ENCODE results near the gene MEIOC.
"Not testable (repeated sequence)": the region's sequence is repeated elsewhere in the genome, so short reads cannot be mapped to it uniquely, and the experiment has no call there.

The MEIOC gene

DNA sequence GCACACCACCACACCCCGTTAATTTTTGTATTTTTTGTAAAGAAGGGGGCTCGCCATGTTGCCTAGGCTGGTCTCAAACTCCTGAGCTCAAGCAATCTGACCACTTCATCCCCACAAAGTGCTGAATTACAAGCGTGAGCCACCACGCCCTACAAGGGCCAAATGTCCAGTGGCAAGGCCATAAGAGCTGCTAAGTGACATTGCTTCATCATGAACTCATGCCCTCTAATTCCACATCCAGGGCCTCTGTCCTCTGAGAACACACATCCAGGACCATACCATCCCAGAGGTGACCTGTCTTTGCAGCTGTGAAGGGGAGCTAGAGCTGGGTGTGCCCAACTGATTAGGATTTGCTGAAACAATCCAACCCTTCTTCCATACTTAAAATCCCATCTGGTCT is 25.6 kb upstream of the MEIOC start:
- DNase-seq (ENCODE audit: low spot score in 2 of 2): no peak
- Histone ChIP-seq H3K4me1 (peaks cover 3% of the 10 kb centered on the region), H3K36me3 (replicated peaks) (no peaks in the 10 kb centered on the region), H3K9me3 (no peaks in the 10 kb centered on the region), H3K4me3 (no peak overlapping the region), H3K27me3 (ENCODE audit: low read depth) (no peaks in the 10 kb centered on the region)
- in situ Hi-C loops (cut with MboI; ENCODE audit: low sequenced_read_pairs): no loop called here

DNA sequence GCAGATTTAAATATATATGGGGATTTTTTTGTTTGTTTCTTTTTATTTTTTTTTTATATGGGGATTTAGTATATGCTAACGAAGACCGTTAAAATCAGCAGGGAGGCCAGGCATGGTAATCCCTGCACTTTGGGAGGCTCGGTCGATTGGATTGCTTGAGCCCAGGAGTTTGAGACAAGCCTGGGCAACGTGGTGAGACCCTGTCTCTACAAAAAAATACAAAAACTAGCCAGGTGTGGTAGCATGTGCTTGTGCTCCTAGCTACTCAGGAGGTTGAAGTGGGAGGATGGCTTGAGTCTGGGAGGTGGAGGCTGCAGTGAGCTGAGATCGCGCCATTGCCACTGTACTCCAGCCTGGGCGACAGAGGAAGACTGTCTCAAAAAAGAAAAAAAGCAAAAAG is 22.3 kb upstream of the MEIOC start:
- peaks cover 3% of the 10 kb centered on the region for H3K4me1 ChIP-seq
- H3K4me3 ChIP-seq: no peak overlapping the region
- no peaks in the 10 kb centered on the region for H3K27me3 ChIP-seq (ENCODE audit: low read depth)
- peak; percentile 28 to 32 for DNase-seq (ENCODE audit: low spot score in 2 of 2)
- H3K36me3 ChIP-seq (replicated peaks): no peaks in the 10 kb centered on the region
- H3K9me3 ChIP-seq: no peaks in the 10 kb centered on the region
- in situ Hi-C loops (cut with MboI; ENCODE audit: low sequenced_read_pairs): no loop called here

- H3K9me3 ChIP-seq; H3K36me3 ChIP-seq (replicated peaks); H3K4me3 ChIP-seq; H3K27me3 ChIP-seq (ENCODE audit: low read depth); DNase-seq (ENCODE audit: low spot score in 2 of 2); in situ Hi-C loops (cut with MboI; ENCODE audit: low sequenced_read_pairs); H3K4me1 ChIP-seq: not testable (repeated sequence)
These were observed 21.9 kb upstream of the MEIOC start for GRCh38 chr17:44634401-44634800.

GRCh38 chr17:44636562-44636961 is 19.7 kb upstream of the MEIOC start:
- no peaks in the 10 kb centered on the region for H3K27me3 ChIP-seq (ENCODE audit: low read depth)
- no peaks in the 10 kb centered on the region for H3K36me3 ChIP-seq (replicated peaks)
- no peak overlapping the region for H3K4me3 ChIP-seq
- DNase-seq (ENCODE audit: low spot score in 2 of 2): no peak
- H3K4me1 ChIP-seq: peaks cover 3% of the 10 kb centered on the region
- in situ Hi-C loops (cut with MboI; ENCODE audit: low sequenced_read_pairs): no loop called here
- no peaks in the 10 kb centered on the region for H3K9me3 ChIP-seq

DNA sequence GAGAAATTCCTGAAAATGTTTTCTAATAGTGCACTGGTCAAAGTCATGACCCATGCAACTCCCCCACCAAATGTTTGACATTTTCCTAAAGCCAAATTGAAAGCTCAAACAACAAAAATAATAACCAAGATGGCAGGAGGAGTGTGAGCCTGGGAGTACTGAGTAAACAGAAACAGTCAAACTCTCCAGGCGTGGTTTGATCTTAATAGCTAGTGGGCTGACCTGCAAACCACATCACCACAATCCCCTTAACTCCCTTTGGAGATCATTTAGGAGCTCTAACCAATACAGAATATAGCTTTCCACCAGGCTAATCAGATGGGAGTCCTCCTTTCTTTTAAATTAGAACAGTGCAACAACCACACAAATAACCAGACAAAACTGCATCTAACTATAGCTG is 19.2 kb upstream of the MEIOC start:
- Histone ChIP-seq H3K27me3 (ENCODE audit: low read depth) (no peaks in the 10 kb centered on the region), H3K9me3 (no peaks in the 10 kb centered on the region), H3K4me3 (no peak overlapping the region), H3K36me3 (replicated peaks) (no peaks in the 10 kb centered on the region), H3K4me1 (peaks cover 3% of the 10 kb centered on the region)
- no peak for DNase-seq (ENCODE audit: low spot score in 2 of 2)
- in situ Hi-C loops (cut with MboI; ENCODE audit: low sequenced_read_pairs): no loop called here

DNA sequence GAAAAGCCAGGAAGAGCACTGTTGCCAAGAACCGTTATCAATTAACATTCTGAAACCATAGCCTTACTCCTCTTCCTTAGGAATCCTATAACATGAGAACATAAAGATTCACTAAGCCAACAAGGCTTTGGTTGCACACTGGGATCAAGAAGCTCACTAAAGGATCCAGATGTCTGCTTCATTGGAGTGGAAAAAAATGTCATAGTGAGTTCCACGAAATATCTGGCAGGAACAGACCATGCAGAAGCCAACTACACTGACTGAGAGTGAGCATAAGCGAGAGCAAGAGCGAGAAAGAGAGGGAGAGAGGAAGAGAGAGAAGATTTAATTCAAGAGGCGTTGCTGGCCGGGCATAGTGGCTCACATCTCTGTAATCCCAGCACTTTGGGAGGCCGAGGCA is 13.4 kb upstream of the MEIOC start:
- Histone ChIP-seq H3K27me3 (ENCODE audit: low read depth) (no peaks in the 10 kb centered on the region), H3K36me3 (replicated peaks) (no peaks in the 10 kb centered on the region), H3K4me1 (no peaks in the 10 kb centered on the region), H3K9me3 (no peaks in the 10 kb centered on the region), H3K4me3 (no peak overlapping the region)
- in situ Hi-C loops (cut with MboI; ENCODE audit: low sequenced_read_pairs): no loop called here
- DNase-seq (ENCODE audit: low spot score in 2 of 2): no peak

GRCh38 chr17:44645341-44645740 is 10.9 kb upstream of the MEIOC start:
- Histone ChIP-seq H3K9me3 (no peaks in the 10 kb centered on the region), H3K36me3 (replicated peaks) (no peaks in the 10 kb centered on the region), H3K27me3 (ENCODE audit: low read depth) (peaks cover 4% of the 10 kb centered on the region), H3K4me3 (no peak overlapping the region), H3K4me1 (peaks cover 3% of the 10 kb centered on the region; the same call in 1 of the 2 replicates)
- in situ Hi-C loops (cut with MboI; ENCODE audit: low sequenced_read_pairs): no loop called here
- DNase-seq (ENCODE audit: low spot score in 2 of 2): no peak

DNA sequence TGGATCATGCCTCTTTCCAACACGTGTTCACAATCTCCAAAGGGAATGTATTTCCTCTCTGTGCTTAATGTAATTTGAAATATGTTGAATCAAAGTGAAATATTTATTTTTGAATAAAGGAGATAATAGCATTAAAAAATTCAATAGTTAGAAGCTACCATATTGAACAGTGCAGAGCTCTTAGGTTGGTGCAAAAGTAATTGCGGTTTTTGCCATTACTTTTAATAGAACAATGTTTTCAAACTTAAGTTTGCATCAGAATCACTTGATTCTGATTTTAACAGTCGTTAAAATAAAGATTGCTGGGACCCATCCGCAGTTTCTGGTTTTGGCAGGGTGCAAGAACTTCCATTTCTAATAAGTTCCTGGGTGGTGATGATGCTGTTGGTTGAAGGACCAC is 10.0 kb upstream of the MEIOC start:
- peaks cover 3% of the 10 kb centered on the region; the same call in 1 of the 2 replicates for H3K4me1 ChIP-seq
- no peak for DNase-seq (ENCODE audit: low spot score in 2 of 2)
- peaks cover 7% of the 10 kb centered on the region for H3K27me3 ChIP-seq (ENCODE audit: low read depth)
- H3K9me3 ChIP-seq: no peaks in the 10 kb centered on the region
- H3K4me3 ChIP-seq: no peak overlapping the region
- H3K36me3 ChIP-seq (replicated peaks): no peaks in the 10 kb centered on the region
- in situ Hi-C loops (cut with MboI; ENCODE audit: low sequenced_read_pairs): no loop called here

DNA sequence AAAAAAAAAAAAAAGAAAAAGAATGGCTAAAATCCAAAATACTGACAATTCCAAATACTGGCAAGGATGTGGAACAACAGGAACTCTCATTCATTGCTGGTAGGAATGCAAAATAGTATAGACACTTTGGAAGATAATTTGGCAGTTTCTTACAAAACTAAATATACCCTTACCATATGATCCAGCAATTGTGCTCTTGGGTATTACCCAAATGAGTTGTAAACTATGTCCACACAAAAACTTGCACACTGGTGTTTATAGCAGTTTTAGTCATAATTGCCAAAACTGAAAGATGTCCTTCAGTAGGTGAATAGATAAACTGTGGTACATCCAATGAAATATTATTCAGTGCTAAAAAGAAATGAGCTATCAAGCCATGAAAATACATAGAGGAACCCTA is 8.5 kb upstream of the MEIOC start:
- no peak for DNase-seq (ENCODE audit: low spot score in 2 of 2)
- H3K4me3 ChIP-seq: no peak overlapping the region
- H3K36me3 ChIP-seq (replicated peaks): no peaks in the 10 kb centered on the region
- no peaks in the 10 kb centered on the region for H3K9me3 ChIP-seq
- in situ Hi-C loops (cut with MboI; ENCODE audit: low sequenced_read_pairs): no loop called here
- peaks cover 7% of the 10 kb centered on the region for H3K27me3 ChIP-seq (ENCODE audit: low read depth)
- peaks cover 3% of the 10 kb centered on the region; the same call in 1 of the 2 replicates for H3K4me1 ChIP-seq

- H3K36me3 ChIP-seq (replicated peaks): no peaks in the 10 kb centered on the region
- no peak for DNase-seq (ENCODE audit: low spot score in 2 of 2)
These were observed 7.3 kb upstream of the MEIOC start for GRCh38 chr17:44648963-44649362.

DNA sequence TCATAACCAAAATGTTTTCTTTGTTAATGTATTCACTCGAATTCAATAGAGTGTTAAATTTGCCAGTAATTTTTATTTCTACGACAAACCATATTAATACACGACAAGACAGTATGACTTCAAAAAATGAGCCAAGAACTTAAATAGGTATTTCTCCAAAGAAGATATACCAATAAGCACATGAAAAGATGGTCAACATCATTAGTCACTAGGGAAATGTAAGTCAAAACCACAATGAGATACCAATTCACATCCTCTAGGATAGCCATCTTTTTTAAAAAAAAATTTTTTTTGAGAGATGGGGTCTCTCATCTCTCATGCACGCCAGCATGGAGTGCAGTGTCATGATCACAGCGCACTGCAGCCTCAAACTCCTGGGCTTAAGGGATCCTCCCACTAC is 5.0 kb upstream of the MEIOC start:
- peaks cover 7% of the 10 kb centered on the region for H3K27me3 ChIP-seq (ENCODE audit: low read depth)
- no peaks in the 10 kb centered on the region for H3K9me3 ChIP-seq
- no peak overlapping the region for H3K4me3 ChIP-seq
- peaks cover 3% of the 10 kb centered on the region for H3K4me1 ChIP-seq
- no peaks in the 10 kb centered on the region for H3K36me3 ChIP-seq (replicated peaks)
- no peak for DNase-seq (ENCODE audit: low spot score in 2 of 2)
- in situ Hi-C loops (cut with MboI; ENCODE audit: low sequenced_read_pairs): no loop called here

More at GRCh38 chr17:44648963-44649362, 7.3 kb upstream of the MEIOC start:
- Histone ChIP-seq H3K27me3 (ENCODE audit: low read depth) (peaks cover 7% of the 10 kb centered on the region), H3K9me3 (no peaks in the 10 kb centered on the region), H3K4me1 (peaks cover 3% of the 10 kb centered on the region; the same call in 1 of the 2 replicates), H3K4me3 (no peak overlapping the region)
- in situ Hi-C loops (cut with MboI; ENCODE audit: low sequenced_read_pairs): no loop called here

DNA sequence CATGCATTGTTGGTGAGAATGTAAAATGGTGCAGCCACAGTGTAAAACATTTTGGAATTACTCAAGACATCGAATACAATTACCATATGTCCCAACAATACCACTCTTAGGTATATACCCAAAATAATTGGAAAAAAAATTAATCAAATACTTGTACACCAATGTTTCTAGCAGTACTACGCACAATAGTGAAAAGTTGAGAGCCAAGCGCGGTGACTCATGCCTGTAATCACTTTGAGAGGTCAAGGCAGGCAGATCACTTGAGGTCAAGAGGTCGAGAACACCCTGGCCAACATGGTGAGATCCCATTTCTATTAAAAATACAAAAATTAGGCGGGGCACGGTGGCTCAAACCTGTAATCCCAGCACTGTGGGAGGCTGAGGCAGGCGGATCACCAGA is 3.5 kb upstream of the MEIOC start:
- Histone ChIP-seq H3K4me3 (no peak overlapping the region), H3K27me3 (ENCODE audit: low read depth) (peaks cover 7% of the 10 kb centered on the region), H3K4me1 (peaks cover 6% of the 10 kb centered on the region), H3K9me3 (no peaks in the 10 kb centered on the region), H3K36me3 (replicated peaks) (no peaks in the 10 kb centered on the region)
- DNase-seq (ENCODE audit: low spot score in 2 of 2): no peak
- in situ Hi-C loops (cut with MboI; ENCODE audit: low sequenced_read_pairs): no loop called here

- H3K9me3 ChIP-seq: no peaks in the 10 kb centered on the region
- in situ Hi-C loops (cut with MboI; ENCODE audit: low sequenced_read_pairs): no loop called here
- no peak overlapping the region for H3K4me3 ChIP-seq
- peaks cover 6% of the 10 kb centered on the region for H3K4me1 ChIP-seq
- DNase-seq (ENCODE audit: low spot score in 2 of 2): no peak
- no peaks in the 10 kb centered on the region for H3K36me3 ChIP-seq (replicated peaks)
- H3K27me3 ChIP-seq (ENCODE audit: low read depth): peaks cover 7% of the 10 kb centered on the region
These were observed 2.9 kb upstream of the MEIOC start for GRCh38 chr17:44653384-44653783.

- no peak for DNase-seq (ENCODE audit: low spot score in 2 of 2)
- H3K4me3 ChIP-seq: no peak overlapping the region
- no peaks in the 10 kb centered on the region for H3K36me3 ChIP-seq (replicated peaks)
- peaks cover 6% of the 10 kb centered on the region for H3K4me1 ChIP-seq
- peaks cover 7% of the 10 kb centered on the region for H3K27me3 ChIP-seq (ENCODE audit: low read depth)
- H3K9me3 ChIP-seq: no peaks in the 10 kb centered on the region
- in situ Hi-C loops (cut with MboI; ENCODE audit: low sequenced_read_pairs): no loop called here
These were observed 2.3 kb upstream of the MEIOC start for GRCh38 chr17:44653954-44654353.

DNA sequence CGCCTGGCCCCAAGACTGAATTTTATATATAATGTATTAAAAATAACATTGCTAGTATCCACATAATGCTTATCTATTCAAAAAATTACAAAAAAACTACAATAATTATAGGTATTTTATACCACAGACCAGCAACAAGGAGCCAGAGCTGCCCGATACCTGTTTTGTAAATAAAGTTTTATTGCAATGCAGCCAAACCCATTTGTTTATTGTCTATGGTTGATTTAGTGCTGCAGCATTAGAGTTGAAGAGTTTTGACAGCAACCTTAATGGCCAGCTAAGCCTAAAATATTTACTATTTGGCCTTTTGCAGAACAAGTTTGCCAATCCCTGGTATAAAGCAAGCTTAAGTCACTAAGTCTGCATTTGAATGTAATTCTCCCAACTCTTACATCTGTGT is 5.6 kb downstream of the MEIOC start:
- Histone ChIP-seq H3K27me3 (ENCODE audit: low read depth) (no peaks in the 10 kb centered on the region), H3K36me3 (replicated peaks) (peaks cover 9% of the 10 kb centered on the region), H3K4me1 (peaks cover 2% of the 10 kb centered on the region; the same call in 1 of the 2 replicates), H3K9me3 (no peaks in the 10 kb centered on the region), H3K4me3 (no peak overlapping the region)
- DNase-seq (ENCODE audit: low spot score in 2 of 2): no peak
- in situ Hi-C loops (cut with MboI; ENCODE audit: low sequenced_read_pairs): no loop called here

Data from HAP-1 (cell line).